Lower lobe of right lung (tissue), 2 donors: ENCODE results near the gene NUDT8. TPM values are rescaled to one million over a fixed set of nuclear protein-coding genes. Genes with fewer than 3 reads are reported as not detected.
A peak's percentile ranks its signal among the peaks of the same experiment; 100 is the strongest.
"Not testable (repeated sequence)": the region's sequence is repeated elsewhere in the genome, so short reads cannot be mapped to it uniquely, and the experiment has no call there.

ENCODE experiments used
- ATAC-seq, 2 donors: fragments of 200-7000 bp; cut with Tn5 transposase; one replicate each; pipeline ENCODE4 v1.9.1; 2020 to 2022; ENCODE audit warnings: mild to moderate bottlenecking in 2 of 2, moderate library complexity in 2 of 2
- DNase-seq: peaks from one replicate; pipeline ENCODE4 v3.0.0-alpha.2; 2020
- H3K27ac ChIP-seq: fragments of 200-600 bp; one replicate; pipeline ENCODE4 v1.8.0; 2022
- H3K27me3 ChIP-seq: fragments of 200-600 bp; one replicate; pipeline ENCODE4 v1.8.0; 2022; ENCODE audit warnings: low read depth
- H3K36me3 ChIP-seq: fragments of 200-600 bp; one replicate; pipeline ENCODE4 v1.8.0; 2022; ENCODE audit warnings: mild to moderate bottlenecking
- H3K4me1 ChIP-seq: fragments of 200-600 bp; one replicate; pipeline ENCODE4 v1.8.0; 2022
- H3K4me3 ChIP-seq: fragments of 200-600 bp; one replicate; pipeline ENCODE4 v1.8.0; 2022; ENCODE audit warnings: mild to moderate bottlenecking
- H3K9me3 ChIP-seq: fragments of 200-600 bp; one replicate; pipeline ENCODE4 v1.8.0; 2022
- CTCF ChIP-seq: fragments of 200-600 bp; IDR thresholded peaks from one replicate; pipeline ENCODE4 v1.8.0; 2022; ENCODE audit warnings: antibody characterized with exemption, mild to moderate bottlenecking
- intact Hi-C: fragments of 100-400 bp; cut with DNase I; formaldehyde crosslinking; loops from one replicate; pipeline ENCODE4 v1.11.0; 2022
- total RNA-seq: library from RNA; stranded (reverse); fragmentation: NEBNext Ultra II Directional; extraction: Animal tissue kit (Norgen Biotek cat#: 25700); gene quantifications from one replicate; pipeline ENCODE4 v1.2.1, GENCODE V29; 2021
- donor health status: DM: no; HTN: yes; CAD: no; lungs with severe emphysema.

NUDT8 gene
- total RNA-seq, 1 donor from 2014 or later: 8.8 TPM

- no peak for TF ChIP-seq CTCF
- ATAC-seq (no peak), DNase-seq (no peak)
- peaks cover 19% of the 10 kb centered on the region for H3K4me1 ChIP-seq
- H3K9me3 ChIP-seq: no peaks in the 10 kb centered on the region
- intact Hi-C loops: no loop called here
- peak overlapping the region; percentile 99 for H3K4me3 ChIP-seq
- peak overlapping the region; percentile 91 for H3K27ac ChIP-seq
- H3K27me3 ChIP-seq: no peaks in the 10 kb centered on the region
- peaks cover 41% of the 10 kb centered on the region for H3K36me3 ChIP-seq
These were observed 22.2 kb downstream of the NUDT8 start for GRCh38 chr11:67607507-67607906.

GRCh38 chr11:67606492-67607295 is 23.0 kb downstream of the NUDT8 start, which contains the start of gene NDUFV1:
Gene NDUFV1, plus strand, starts transcription at chr11:67606936. Its CDS starts 69 bp downstream, at chr11:67607005.
- H3K36me3 ChIP-seq: peaks cover 33% of the 10 kb centered on the region
- no peaks in the 10 kb centered on the region for H3K27me3 ChIP-seq
- peak; percentile 98 for DNase-seq
- intact Hi-C loops: no loop called here
- H3K9me3 ChIP-seq: no peaks in the 10 kb centered on the region
- ATAC-seq: peak; percentile 98 to 99
- H3K4me3 ChIP-seq: peak within 1 kb of the TSS; percentile 99
- peak; percentile 71 for TF ChIP-seq CTCF
- H3K4me1 ChIP-seq: peaks cover 19% of the 10 kb centered on the region
- peak within 1 kb of the TSS; percentile 91 for H3K27ac ChIP-seq

GRCh38 chr11:67606093-67606491 is 23.6 kb downstream of the NUDT8 start:
- peak overlapping the region; percentile 91 for H3K27ac ChIP-seq
- peaks cover 19% of the 10 kb centered on the region for H3K4me1 ChIP-seq
- intact Hi-C loops: no loop called here
- peak; percentile 55 for DNase-seq
- no peak for TF ChIP-seq CTCF
- H3K9me3 ChIP-seq: no peaks in the 10 kb centered on the region
- ATAC-seq: peak in 1 of 2 donors; percentile 63
- H3K36me3 ChIP-seq: peaks cover 27% of the 10 kb centered on the region
- peak overlapping the region; percentile 99 for H3K4me3 ChIP-seq
- no peaks in the 10 kb centered on the region for H3K27me3 ChIP-seq

- Histone ChIP-seq H3K36me3 (peaks cover 20% of the 10 kb centered on the region), H3K9me3 (no peaks in the 10 kb centered on the region), H3K27ac (peak overlapping the region; percentile 91), H3K27me3 (no peaks in the 10 kb centered on the region), H3K4me1 (peaks cover 19% of the 10 kb centered on the region), H3K4me3 (no peak overlapping the region)
- ATAC-seq (no peak), DNase-seq (no peak)
- intact Hi-C loops: no loop called here
- no peak for TF ChIP-seq CTCF
These were observed 24.3 kb downstream of the NUDT8 start for GRCh38 chr11:67605231-67606011.

GRCh38 chr11:67604815-67605214 is 24.9 kb downstream of the NUDT8 start:
- ATAC-seq: no peak
- intact Hi-C loops: no loop called here
- Histone ChIP-seq H3K4me3 (no peak overlapping the region), H3K27ac (peak overlapping the region; percentile 91), H3K4me1 (peaks cover 19% of the 10 kb centered on the region), H3K27me3 (no peaks in the 10 kb centered on the region), H3K36me3 (peaks cover 14% of the 10 kb centered on the region), H3K9me3 (no peaks in the 10 kb centered on the region)
- DNase-seq: no peak
- no peak for TF ChIP-seq CTCF

- intact Hi-C loops, H3K36me3 ChIP-seq, H3K27me3 ChIP-seq, ATAC-seq, H3K4me3 ChIP-seq, DNase-seq, H3K27ac ChIP-seq, H3K9me3 ChIP-seq: not testable (repeated sequence)
- peaks cover 19% of the 10 kb centered on the region for H3K4me1 ChIP-seq
These were observed 25.6 kb downstream of the NUDT8 start for GRCh38 chr11:67604119-67604518.
